SK-N-SH treated with all-trans-retinoic acid at 6 μM for 48 hours (cell line): ENCODE results near the gene SORL1.

Experiments used
- SNAI2 ChIP-seq: fragments of 250-450 bp; sonication (Bioruptor Pico); IDR thresholded peaks from 2 replicates; pipeline ENCODE4 v1.5.0; 2020; ENCODE audit warnings: mild to moderate bottlenecking, moderate library complexity
- TCF4 ChIP-seq: fragments of 250-450 bp; sonication (Bioruptor Pico); IDR thresholded peaks from 2 replicates; pipeline ENCODE4 v1.8.0; 2021; ENCODE audit warnings: mild to moderate bottlenecking, moderate library complexity, borderline replicate concordance
- ZFP3 ChIP-seq: fragments of 250-450 bp; sonication (Bioruptor Pico); IDR thresholded peaks from 2 replicates; pipeline ENCODE4 v1.5.0; 2020; ENCODE audit warnings: mild to moderate bottlenecking, moderate library complexity
- ZNF565 ChIP-seq: fragments of 450-650 bp; formaldehyde crosslinking; conservative IDR thresholded peaks from 2 replicates; pipeline ENCODE4 v1.5.0; 2020; ENCODE audit warnings: low read depth, mild to moderate bottlenecking, moderate library complexity
- ZNF70 ChIP-seq: fragments of 450-650 bp; formaldehyde crosslinking; IDR thresholded peaks from 2 replicates; pipeline ENCODE4 v1.5.0; 2020; ENCODE audit warnings: mild to moderate bottlenecking, moderate library complexity
- ZNF8 ChIP-seq: fragments of 450-650 bp; formaldehyde crosslinking; IDR thresholded peaks from 2 replicates; pipeline ENCODE4 v1.5.0; 2020; ENCODE audit warnings: mild to moderate bottlenecking, moderate library complexity
- TF ChIP-seq, protein P1 (sequence below): fragments of 250-450 bp; sonication (Bioruptor Pico); IDR thresholded peaks from 2 replicates; pipeline ENCODE4 v1.8.0; 2020; ENCODE audit warnings: mild to moderate bottlenecking, moderate library complexity, borderline replicate concordance
- TF ChIP-seq, protein P2 (sequence below): fragments of 250-450 bp; sonication (Bioruptor Pico); IDR thresholded peaks from 2 replicates; pipeline ENCODE4 v1.5.0; 2020; ENCODE audit warnings: mild to moderate bottlenecking, moderate library complexity

DNA sequence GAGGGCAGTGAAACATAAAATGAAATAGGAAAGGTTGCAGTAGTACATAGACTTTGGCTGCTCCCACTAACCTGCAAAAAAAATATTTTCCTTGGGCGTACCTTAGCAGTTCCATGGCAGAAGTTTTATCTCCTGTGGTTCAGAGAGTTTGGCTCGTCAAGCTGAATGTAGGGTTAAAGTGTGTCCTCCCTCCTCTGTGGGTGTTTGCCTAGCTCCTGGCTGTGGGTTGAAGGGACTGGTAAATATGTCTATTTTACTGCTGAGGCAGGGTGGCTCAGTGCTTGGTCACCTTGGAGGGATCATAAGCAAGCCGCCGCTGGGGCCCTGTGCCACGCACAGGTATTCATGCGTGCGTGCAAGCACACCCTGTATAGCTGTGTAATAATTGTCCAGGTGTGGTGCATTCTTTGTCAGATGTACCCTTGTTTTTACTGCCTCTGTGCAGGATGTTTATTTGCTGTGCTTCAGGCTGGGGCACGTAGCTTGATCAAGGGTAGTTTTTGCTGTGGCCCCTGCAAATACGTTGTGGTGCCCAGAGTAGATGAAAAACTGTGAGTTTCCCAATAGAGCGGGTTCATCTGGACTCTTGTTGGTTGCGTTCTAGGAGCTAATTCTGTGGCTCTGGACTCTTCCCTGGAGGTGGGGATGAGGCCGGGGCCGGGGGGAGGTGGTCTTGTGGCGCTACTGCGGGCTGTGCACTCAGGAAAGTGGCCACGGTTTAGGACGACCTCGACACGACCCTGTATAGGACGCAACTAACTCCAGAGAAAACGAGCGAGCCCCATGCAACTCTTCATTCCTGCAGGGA, 732 bp upstream of the SORL1 start:
- no peak for TF ChIP-seq ZNF70 (CRISPR knock-in tag)
- TF ChIP-seq, protein P1, sequence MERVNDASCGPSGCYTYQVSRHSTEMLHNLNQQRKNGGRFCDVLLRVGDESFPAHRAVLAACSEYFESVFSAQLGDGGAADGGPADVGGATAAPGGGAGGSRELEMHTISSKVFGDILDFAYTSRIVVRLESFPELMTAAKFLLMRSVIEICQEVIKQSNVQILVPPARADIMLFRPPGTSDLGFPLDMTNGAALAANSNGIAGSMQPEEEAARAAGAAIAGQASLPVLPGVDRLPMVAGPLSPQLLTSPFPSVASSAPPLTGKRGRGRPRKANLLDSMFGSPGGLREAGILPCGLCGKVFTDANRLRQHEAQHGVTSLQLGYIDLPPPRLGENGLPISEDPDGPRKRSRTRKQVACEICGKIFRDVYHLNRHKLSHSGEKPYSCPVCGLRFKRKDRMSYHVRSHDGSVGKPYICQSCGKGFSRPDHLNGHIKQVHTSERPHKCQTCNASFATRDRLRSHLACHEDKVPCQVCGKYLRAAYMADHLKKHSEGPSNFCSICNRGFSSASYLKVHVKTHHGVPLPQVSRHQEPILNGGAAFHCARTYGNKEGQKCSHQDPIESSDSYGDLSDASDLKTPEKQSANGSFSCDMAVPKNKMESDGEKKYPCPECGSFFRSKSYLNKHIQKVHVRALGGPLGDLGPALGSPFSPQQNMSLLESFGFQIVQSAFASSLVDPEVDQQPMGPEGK: no peak
- TF ChIP-seq, protein P2, sequence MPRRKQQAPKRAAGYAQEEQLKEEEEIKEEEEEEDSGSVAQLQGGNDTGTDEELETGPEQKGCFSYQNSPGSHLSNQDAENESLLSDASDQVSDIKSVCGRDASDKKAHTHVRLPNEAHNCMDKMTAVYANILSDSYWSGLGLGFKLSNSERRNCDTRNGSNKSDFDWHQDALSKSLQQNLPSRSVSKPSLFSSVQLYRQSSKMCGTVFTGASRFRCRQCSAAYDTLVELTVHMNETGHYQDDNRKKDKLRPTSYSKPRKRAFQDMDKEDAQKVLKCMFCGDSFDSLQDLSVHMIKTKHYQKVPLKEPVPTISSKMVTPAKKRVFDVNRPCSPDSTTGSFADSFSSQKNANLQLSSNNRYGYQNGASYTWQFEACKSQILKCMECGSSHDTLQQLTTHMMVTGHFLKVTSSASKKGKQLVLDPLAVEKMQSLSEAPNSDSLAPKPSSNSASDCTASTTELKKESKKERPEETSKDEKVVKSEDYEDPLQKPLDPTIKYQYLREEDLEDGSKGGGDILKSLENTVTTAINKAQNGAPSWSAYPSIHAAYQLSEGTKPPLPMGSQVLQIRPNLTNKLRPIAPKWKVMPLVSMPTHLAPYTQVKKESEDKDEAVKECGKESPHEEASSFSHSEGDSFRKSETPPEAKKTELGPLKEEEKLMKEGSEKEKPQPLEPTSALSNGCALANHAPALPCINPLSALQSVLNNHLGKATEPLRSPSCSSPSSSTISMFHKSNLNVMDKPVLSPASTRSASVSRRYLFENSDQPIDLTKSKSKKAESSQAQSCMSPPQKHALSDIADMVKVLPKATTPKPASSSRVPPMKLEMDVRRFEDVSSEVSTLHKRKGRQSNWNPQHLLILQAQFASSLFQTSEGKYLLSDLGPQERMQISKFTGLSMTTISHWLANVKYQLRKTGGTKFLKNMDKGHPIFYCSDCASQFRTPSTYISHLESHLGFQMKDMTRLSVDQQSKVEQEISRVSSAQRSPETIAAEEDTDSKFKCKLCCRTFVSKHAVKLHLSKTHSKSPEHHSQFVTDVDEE (CRISPR knock-in tag): no peak
- no peak for TF ChIP-seq ZNF8 (CRISPR knock-in tag)
- no peak for TF ChIP-seq ZNF565 (CRISPR knock-in tag)
- TF ChIP-seq SNAI2 (CRISPR knock-in tag): no peak
- TF ChIP-seq ZFP3: no peak
- no peak for TF ChIP-seq TCF4 (CRISPR knock-in tag)
